PC-3 (cell line): ENCODE measurements around the gene CDKL2. TPM values are rescaled to one million over a fixed set of nuclear protein-coding genes. Genes with fewer than 3 reads are reported as not detected.

Source experiments
- ATAC-seq: fragments of 200-7000 bp; cut with Tn5 transposase; 2 replicates; pipeline ENCODE4 v1.9.1; 2020; ENCODE audit warnings: mild to moderate bottlenecking, moderate library complexity
- BruUV-seq: library from RNA; stranded (reverse); fragments of 400-500 nt; replicated peaks from 2 replicates; lab custom pipeline; 2021; lab: Mats Ljungman, UMichigan
- CTCF ChIA-PET: fragments of 300-600 bp; sonication (Branson Sonifier 250); formaldehyde crosslinking; loops from one replicate; lab custom pipeline; 2022; ENCODE audit warnings: antibody characterized with exemption; lab: Charles Lee
- POLR2A ChIA-PET: fragments of 300-600 bp; sonication (Branson Sonifier 250); formaldehyde crosslinking; loops from one replicate; lab custom pipeline; 2022; ENCODE audit warnings: antibody characterized with exemption; ENCODE audit not compliant: unreplicated experiment; lab: Charles Lee
- DNase-seq: peaks from one replicate; pipeline ENCODE4 v3.0.0-alpha.2; 2015
- H2AFZ ChIP-seq: fragments of 300-600 bp; sonication (generic); 2 replicates; pipeline ENCODE4 v1.6.0; 2016; ENCODE audit warnings: antibody characterized with exemption, low read length
- H3F3A ChIP-seq: fragments of 300-600 bp; sonication (generic); one replicate; pipeline ENCODE4 v1.6.0; 2017; ENCODE audit warnings: antibody characterized with exemption, low read length, control low read depth, mild to moderate bottlenecking; ENCODE audit not compliant: unreplicated experiment
- H3K27ac ChIP-seq: fragments of 300-600 bp; sonication (generic); 2 replicates; pipeline ENCODE4 v1.5.1; 2016; ENCODE audit warnings: mild to moderate bottlenecking, low read length
- H3K27me3 ChIP-seq: fragments of 300-600 bp; sonication (generic); 2 replicates; pipeline ENCODE4 v1.6.1; 2016; ENCODE audit warnings: low read length, mixed read lengths
- H3K36me3 ChIP-seq: fragments of 300-600 bp; sonication (generic); 2 replicates; pipeline ENCODE4 v1.6.1; 2016; ENCODE audit warnings: low read depth, mixed run types, low read length, mixed read lengths
- H3K4me1 ChIP-seq: fragments of 300-600 bp; sonication (generic); 2 replicates; pipeline ENCODE4 v1.5.1; 2016; ENCODE audit warnings: low read length; ENCODE audit not compliant: insufficient read depth
- H3K4me2 ChIP-seq: fragments of 300-600 bp; sonication (generic); 2 replicates; pipeline ENCODE4 v1.6.0; 2016; ENCODE audit warnings: low read length
- H3K4me3 ChIP-seq: fragments of 300-600 bp; sonication (generic); 2 replicates; pipeline ENCODE4 v1.5.1; 2016; ENCODE audit warnings: mild to moderate bottlenecking, low read length, mixed read lengths
- H3K79me2 ChIP-seq: fragments of 300-600 bp; sonication (generic); 2 replicates; pipeline ENCODE4 v1.6.1; 2017; ENCODE audit warnings: low read length, mixed read lengths
- H3K9ac ChIP-seq: fragments of 300-600 bp; sonication (generic); 2 replicates; pipeline ENCODE4 v1.6.0; 2016; ENCODE audit warnings: mild to moderate bottlenecking, low read length
- H3K9me2 ChIP-seq: fragments of 300-600 bp; sonication (generic); replicated peaks from 2 replicates; pipeline ENCODE4 v1.6.1; 2016; ENCODE audit warnings: mixed run types, low read length, mixed read lengths
- H3K9me3 ChIP-seq: fragments of 300-600 bp; sonication (generic); 2 replicates; pipeline ENCODE4 v1.6.1; 2016; ENCODE audit warnings: low read length, mixed read lengths
- H4K20me1 ChIP-seq: fragments of 300-600 bp; sonication (generic); 2 replicates; pipeline ENCODE4 v1.6.1; 2016; ENCODE audit warnings: low read length, mixed read lengths
- EZH2 ChIP-seq: fragments of 300-600 bp; sonication (generic); IDR thresholded peaks from one replicate; pipeline ENCODE4 v1.6.1; 2017; ENCODE audit warnings: antibody characterized with exemption, mild to moderate bottlenecking, low read length; ENCODE audit not compliant: unreplicated experiment
- EZH2phosphoT487 ChIP-seq: fragments of 300-600 bp; sonication (generic); IDR thresholded peaks from 2 replicates; pipeline ENCODE4 v1.6.1; 2018; ENCODE audit warnings: mild to moderate bottlenecking, antibody characterized with exemption, low read length, borderline replicate concordance
- intact Hi-C: fragments of 100-400 bp; cut with micrococcal nuclease; formaldehyde crosslinking; loops from 2 replicates; pipeline ENCODE4 v1.9.0; 2023
- total RNA-seq: library from RNA; depleted of rRNA; stranded (reverse); fragments of >200 nt; gene quantifications from 2 replicates; pipeline ENCODE4 v1.2.3, GENCODE V29; 2014
- TF ChIP-seq, protein P1 (sequence below): fragments of 300-600 bp; sonication (generic); conservative IDR thresholded peaks from 2 replicates; pipeline ENCODE4 v1.5.1; 2017; ENCODE audit warnings: antibody characterized with exemption, low read depth, mild to moderate bottlenecking, low read length

The CDKL2 gene
- total RNA-seq, 1 experiment from 2014 or later: 0.55 TPM

DNA sequence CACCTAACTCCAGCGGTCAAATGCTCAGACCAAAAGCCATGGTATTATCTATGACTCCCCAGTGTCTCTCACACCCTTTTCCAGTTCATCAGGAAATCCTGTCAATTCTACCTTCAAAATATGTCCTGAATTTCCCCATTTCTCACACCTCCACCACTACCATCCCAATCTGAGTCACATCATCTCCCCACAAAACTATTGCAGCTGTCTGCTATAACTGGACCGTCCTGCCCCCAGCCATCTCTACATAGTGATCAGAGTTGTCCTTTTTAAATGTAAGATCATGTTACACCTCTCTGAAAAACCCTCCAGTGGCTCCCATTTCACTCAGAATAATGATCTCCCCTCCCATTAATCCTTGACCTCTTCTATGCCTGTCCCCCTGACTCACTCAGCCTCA lies 81.3 kb downstream of the CDKL2 start:
- H4K20me1 ChIP-seq: no peaks in the 10 kb centered on the region
- H3F3A ChIP-seq: no peaks in the 10 kb centered on the region
- no peak for TF ChIP-seq EZH2phosphoT487
- H3K79me2 ChIP-seq: no peaks in the 10 kb centered on the region
- H3K9ac ChIP-seq: no peak overlapping the region
- intact Hi-C loops: no loop called here
- no peaks in the 10 kb centered on the region for H3K36me3 ChIP-seq
- no peak overlapping the region for H2AFZ ChIP-seq
- no peak overlapping the region for H3K4me2 ChIP-seq
- POLR2A ChIA-PET: no interaction called here
- no peak overlapping the region for H3K27ac ChIP-seq
- CTCF ChIA-PET: no interaction called here
- no TSS peak for BruUV-seq
- no peaks in the 10 kb centered on the region for H3K9me2 ChIP-seq
- no peaks in the 10 kb centered on the region for H3K27me3 ChIP-seq
- ATAC-seq (no peak), DNase-seq (no peak)
- H3K9me3 ChIP-seq: no peaks in the 10 kb centered on the region
- H3K4me1 ChIP-seq: no peaks in the 10 kb centered on the region
- no peak overlapping the region for H3K4me3 ChIP-seq

DNA sequence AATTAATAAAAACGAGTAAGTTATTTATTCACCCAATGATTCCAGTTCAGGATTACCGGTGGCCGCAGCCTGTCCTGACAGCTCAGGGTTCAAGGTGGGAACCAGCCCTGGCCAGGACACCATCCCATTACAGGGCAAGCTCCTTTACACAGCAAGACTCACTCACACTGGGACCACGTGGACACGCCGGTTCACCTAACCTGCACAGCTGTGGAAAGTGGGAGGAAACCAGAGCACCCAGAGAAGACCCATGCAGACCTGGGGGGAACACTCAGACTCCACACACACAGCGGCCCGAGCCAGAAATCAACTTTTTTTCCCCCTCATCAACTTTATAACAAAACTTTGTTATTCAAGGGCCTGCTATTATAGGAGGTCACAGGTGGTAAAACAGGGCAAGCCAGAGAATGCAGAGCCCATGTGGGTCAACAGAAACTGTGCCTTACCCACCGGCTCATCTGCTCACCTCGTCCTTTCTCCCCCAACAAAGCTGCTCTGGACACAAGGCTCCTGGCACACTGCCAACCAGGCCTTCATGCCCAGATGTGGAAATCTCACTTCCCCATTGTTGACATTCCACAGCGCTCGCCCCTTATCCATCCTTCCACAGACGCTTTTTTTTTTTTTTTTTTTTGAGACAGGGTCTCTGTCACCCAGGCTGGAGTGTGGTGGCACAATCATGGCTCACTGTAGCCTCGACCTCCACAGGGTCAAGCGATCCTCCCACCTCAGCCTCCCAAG lies 82.5 kb downstream of the CDKL2 start:
- Histone ChIP-seq H3K4me2 (no peak overlapping the region), H2AFZ (no peak overlapping the region), H3K4me1 (peaks cover 7% of the 10 kb centered on the region), H3K9ac (no peak overlapping the region), H3F3A (no peaks in the 10 kb centered on the region), H3K36me3 (no peaks in the 10 kb centered on the region), H3K9me3 (no peaks in the 10 kb centered on the region), H3K79me2 (no peaks in the 10 kb centered on the region), H3K27me3 (no peaks in the 10 kb centered on the region), H4K20me1 (no peaks in the 10 kb centered on the region), H3K4me3 (no peak overlapping the region), H3K27ac (no peak overlapping the region), H3K9me2 (no peaks in the 10 kb centered on the region)
- ATAC-seq (no peak), DNase-seq (no peak)
- BruUV-seq: no TSS peak
- ChIA-PET POLR2A (no interaction called here), CTCF (no interaction called here)
- intact Hi-C loops: no loop called here
- TF ChIP-seq, protein P1, sequence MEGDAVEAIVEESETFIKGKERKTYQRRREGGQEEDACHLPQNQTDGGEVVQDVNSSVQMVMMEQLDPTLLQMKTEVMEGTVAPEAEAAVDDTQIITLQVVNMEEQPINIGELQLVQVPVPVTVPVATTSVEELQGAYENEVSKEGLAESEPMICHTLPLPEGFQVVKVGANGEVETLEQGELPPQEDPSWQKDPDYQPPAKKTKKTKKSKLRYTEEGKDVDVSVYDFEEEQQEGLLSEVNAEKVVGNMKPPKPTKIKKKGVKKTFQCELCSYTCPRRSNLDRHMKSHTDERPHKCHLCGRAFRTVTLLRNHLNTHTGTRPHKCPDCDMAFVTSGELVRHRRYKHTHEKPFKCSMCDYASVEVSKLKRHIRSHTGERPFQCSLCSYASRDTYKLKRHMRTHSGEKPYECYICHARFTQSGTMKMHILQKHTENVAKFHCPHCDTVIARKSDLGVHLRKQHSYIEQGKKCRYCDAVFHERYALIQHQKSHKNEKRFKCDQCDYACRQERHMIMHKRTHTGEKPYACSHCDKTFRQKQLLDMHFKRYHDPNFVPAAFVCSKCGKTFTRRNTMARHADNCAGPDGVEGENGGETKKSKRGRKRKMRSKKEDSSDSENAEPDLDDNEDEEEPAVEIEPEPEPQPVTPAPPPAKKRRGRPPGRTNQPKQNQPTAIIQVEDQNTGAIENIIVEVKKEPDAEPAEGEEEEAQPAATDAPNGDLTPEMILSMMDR: no peak
- TF ChIP-seq EZH2phosphoT487 (no peak), EZH2 (no peak)

DNA sequence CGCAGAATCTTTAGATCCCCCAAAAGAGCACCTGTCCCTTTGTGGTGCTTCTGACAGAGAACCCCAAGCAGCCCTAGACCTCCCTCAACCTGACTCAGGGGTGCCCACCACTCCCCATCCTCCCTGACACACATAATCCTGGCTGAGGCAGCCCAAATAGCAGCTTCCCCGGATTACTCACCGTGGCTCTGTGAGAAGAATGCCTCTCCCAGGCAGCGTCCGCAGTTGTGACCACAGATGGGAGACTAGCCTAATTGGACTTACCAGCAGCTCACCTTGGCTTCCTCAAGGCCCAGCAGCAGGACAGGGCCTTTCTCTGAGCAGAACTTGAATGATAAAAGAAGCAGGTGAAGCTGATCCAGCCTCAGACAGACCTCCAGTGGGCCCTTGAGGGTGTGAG lies 84.8 kb downstream of the CDKL2 start:
- Histone ChIP-seq H3K4me3 (no peak overlapping the region), H3K27me3 (no peaks in the 10 kb centered on the region), H3K79me2 (no peaks in the 10 kb centered on the region), H3K9me3 (no peaks in the 10 kb centered on the region), H3K9me2 (no peaks in the 10 kb centered on the region), H3K36me3 (no peaks in the 10 kb centered on the region), H3K4me1 (peaks cover 14% of the 10 kb centered on the region), H3K4me2 (no peak overlapping the region), H3F3A (no peaks in the 10 kb centered on the region), H3K9ac (no peak overlapping the region), H3K27ac (no peak overlapping the region), H4K20me1 (no peaks in the 10 kb centered on the region), H2AFZ (no peak overlapping the region)
- ChIA-PET CTCF (no interaction called here), POLR2A (no interaction called here)
- DNase-seq: no peak
- no peak for ATAC-seq
- no TSS peak for BruUV-seq
- intact Hi-C loops: no loop called here
- TF ChIP-seq, protein P1: no peak
- TF ChIP-seq EZH2 (no peak), EZH2phosphoT487 (no peak)
